Panc1 (cell line): ENCODE results near the gene EMX1. TPM values are rescaled to one million over a fixed set of nuclear protein-coding genes. Genes with fewer than 3 reads are reported as not detected.

ENCODE experiments used
- ATAC-seq: fragments of 200-7000 bp; cut with Tn5 transposase; 2 replicates; pipeline ENCODE4 v1.9.1; 2020; ENCODE audit warnings: mild to moderate bottlenecking, moderate library complexity
- BruUV-seq: library from RNA; stranded (reverse); fragments of 400-500 nt; replicated peaks from 2 replicates; lab custom pipeline; 2021; lab: Mats Ljungman, UMichigan
- CTCF ChIA-PET: fragments of 300-600 bp; sonication (Branson Sonifier 250); formaldehyde crosslinking; loops from one replicate; lab custom pipeline; 2022; ENCODE audit warnings: antibody characterized with exemption; lab: Charles Lee
- POLR2A ChIA-PET: fragments of 300-600 bp; sonication (Branson Sonifier 250); formaldehyde crosslinking; loops from one replicate; lab custom pipeline; 2022; ENCODE audit warnings: antibody characterized with exemption; lab: Charles Lee
- DNase-seq: peaks from one replicate; pipeline ENCODE4 v3.0.0-alpha.2; 2010; ENCODE audit warnings: low read depth, low spot score
- H3K27ac ChIP-seq: 2 replicates; pipeline ENCODE4 v1.5.1; 2011; ENCODE audit warnings: mild to moderate bottlenecking, low read length, inconsistent platforms
- H3K27me3 ChIP-seq: fragments of 200-500 bp; sonication (Bioruptor generic); 2 replicates; pipeline ENCODE4 v1.6.0; 2014; ENCODE audit warnings: low read length, inconsistent platforms; ENCODE audit not compliant: control insufficient read depth, insufficient read depth
- H3K36me3 ChIP-seq: fragments of 200-500 bp; sonication (Bioruptor generic); 2 replicates; pipeline ENCODE4 v1.5.1; 2014; ENCODE audit warnings: inconsistent platforms, mild to moderate bottlenecking, low read length, moderate library complexity; ENCODE audit not compliant: control insufficient read depth, insufficient read depth
- H3K4me1 ChIP-seq: 2 replicates; pipeline ENCODE4 v1.5.1; 2011; ENCODE audit warnings: inconsistent platforms, mild to moderate bottlenecking, low read length, moderate library complexity; ENCODE audit not compliant: control insufficient read depth, insufficient read depth
- H3K4me3 ChIP-seq, 2 experiments: 2 replicates each; pipeline ENCODE4 v1.5.1; 2011 to 2012; ENCODE audit warnings: low read depth in 2 of 2, low read length in 2 of 2, mild to moderate bottlenecking in 2 of 2, inconsistent platforms in 1 of 2, moderate library complexity in 1 of 2
- H3K9me3 ChIP-seq: fragments of 200-500 bp; sonication (Bioruptor generic); 2 replicates; pipeline ENCODE4 v1.5.1; 2014; ENCODE audit warnings: low read depth, mild to moderate bottlenecking, inconsistent platforms, low read length, moderate library complexity; ENCODE audit not compliant: control insufficient read depth, insufficient read depth
- CTCF ChIP-seq: fragments of 450-650 bp; IDR thresholded peaks from 2 replicates; pipeline ENCODE4 v1.5.1; 2017; ENCODE audit warnings: mild to moderate bottlenecking
- POLR2AphosphoS5 ChIP-seq: IDR thresholded peaks from 2 replicates; pipeline ENCODE4 v1.6.1; 2012; ENCODE audit warnings: mild to moderate bottlenecking, low read depth, low read length, moderate library complexity
- SIN3A ChIP-seq: IDR thresholded peaks from 2 replicates; pipeline ENCODE4 v1.6.1; 2012; ENCODE audit warnings: low read depth, mild to moderate bottlenecking, low read length, moderate library complexity, borderline replicate concordance; ENCODE audit not compliant: insufficient read depth
- TCF7L2 ChIP-seq: IDR thresholded peaks from 2 replicates; pipeline ENCODE4 v1.6.1; 2011; ENCODE audit warnings: mild to moderate bottlenecking, low read depth, low read length, inconsistent platforms
- in situ Hi-C: cut with HindIII; loops from 2 replicates; pipeline ENCODE4 v1.10.0; 2016; ENCODE audit warnings: low sequenced_read_pairs, low pct_unique_long_range_greater_than_20kb
- intact Hi-C: fragments of 100-400 bp; cut with micrococcal nuclease; formaldehyde crosslinking; loops from one replicate; pipeline ENCODE4 v1.10.0; 2022; ENCODE audit not compliant: unreplicated experiment
- total RNA-seq: library from RNA; stranded (reverse); gene quantifications from one replicate; pipeline ENCODE4 v1.2.1, GENCODE V29; 2021; ENCODE audit not compliant: unreplicated experiment
- TF ChIP-seq, protein P1 (sequence below), 2 experiments: IDR thresholded peaks; 2 replicates each; pipeline ENCODE4 v1.6.1; 2011 to 2012; ENCODE audit warnings: low read depth in 2 of 2, control low read depth in 1 of 2, low read length in 1 of 2, mild to moderate bottlenecking in 1 of 2, moderate library complexity in 1 of 2; ENCODE audit not compliant: insufficient read depth in 1 of 2

The EMX1 gene
- total RNA-seq, 1 experiment from 2014 or later = 0.36 TPM

GRCh38 chr2:72973566-72974435, 56.5 kb downstream of the EMX1 start:
- Histone ChIP-seq H3K27me3 (no peaks in the 10 kb centered on the region), H3K36me3 (no peaks in the 10 kb centered on the region), H3K9me3 (no peaks in the 10 kb centered on the region), H3K4me3 (no peak overlapping the region), H3K4me1 (no peaks in the 10 kb centered on the region), H3K27ac (no peak overlapping the region)
- CTCF ChIA-PET = interaction anchor here (0.6 to 2.7 kb wide), 5 partner anchors 10 to 244 kb away, joined by 3 to 30 read pairs (median 4); no protein-coding TSS in a partner anchor
- TF ChIP-seq TCF7L2 (no peak), SIN3A (no peak), POLR2AphosphoS5 (no peak), CTCF (peak; percentile 93)
- TF ChIP-seq, protein P1, sequence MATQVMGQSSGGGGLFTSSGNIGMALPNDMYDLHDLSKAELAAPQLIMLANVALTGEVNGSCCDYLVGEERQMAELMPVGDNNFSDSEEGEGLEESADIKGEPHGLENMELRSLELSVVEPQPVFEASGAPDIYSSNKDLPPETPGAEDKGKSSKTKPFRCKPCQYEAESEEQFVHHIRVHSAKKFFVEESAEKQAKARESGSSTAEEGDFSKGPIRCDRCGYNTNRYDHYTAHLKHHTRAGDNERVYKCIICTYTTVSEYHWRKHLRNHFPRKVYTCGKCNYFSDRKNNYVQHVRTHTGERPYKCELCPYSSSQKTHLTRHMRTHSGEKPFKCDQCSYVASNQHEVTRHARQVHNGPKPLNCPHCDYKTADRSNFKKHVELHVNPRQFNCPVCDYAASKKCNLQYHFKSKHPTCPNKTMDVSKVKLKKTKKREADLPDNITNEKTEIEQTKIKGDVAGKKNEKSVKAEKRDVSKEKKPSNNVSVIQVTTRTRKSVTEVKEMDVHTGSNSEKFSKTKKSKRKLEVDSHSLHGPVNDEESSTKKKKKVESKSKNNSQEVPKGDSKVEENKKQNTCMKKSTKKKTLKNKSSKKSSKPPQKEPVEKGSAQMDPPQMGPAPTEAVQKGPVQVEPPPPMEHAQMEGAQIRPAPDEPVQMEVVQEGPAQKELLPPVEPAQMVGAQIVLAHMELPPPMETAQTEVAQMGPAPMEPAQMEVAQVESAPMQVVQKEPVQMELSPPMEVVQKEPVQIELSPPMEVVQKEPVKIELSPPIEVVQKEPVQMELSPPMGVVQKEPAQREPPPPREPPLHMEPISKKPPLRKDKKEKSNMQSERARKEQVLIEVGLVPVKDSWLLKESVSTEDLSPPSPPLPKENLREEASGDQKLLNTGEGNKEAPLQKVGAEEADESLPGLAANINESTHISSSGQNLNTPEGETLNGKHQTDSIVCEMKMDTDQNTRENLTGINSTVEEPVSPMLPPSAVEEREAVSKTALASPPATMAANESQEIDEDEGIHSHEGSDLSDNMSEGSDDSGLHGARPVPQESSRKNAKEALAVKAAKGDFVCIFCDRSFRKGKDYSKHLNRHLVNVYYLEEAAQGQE (IDR thresholded peaks at IDR 0.05; ENCODE audit: insufficient read depth in 1 of 2, low read depth in 2 of 2, low read length in 1 of 2) = no peak
- intact Hi-C loops = no loop called here
- POLR2A ChIA-PET = no interaction called here
- ATAC-seq (peak; percentile 92), DNase-seq (peak; percentile 46)
- no TSS peak for BruUV-seq
- in situ Hi-C loops = no loop called here

DNA sequence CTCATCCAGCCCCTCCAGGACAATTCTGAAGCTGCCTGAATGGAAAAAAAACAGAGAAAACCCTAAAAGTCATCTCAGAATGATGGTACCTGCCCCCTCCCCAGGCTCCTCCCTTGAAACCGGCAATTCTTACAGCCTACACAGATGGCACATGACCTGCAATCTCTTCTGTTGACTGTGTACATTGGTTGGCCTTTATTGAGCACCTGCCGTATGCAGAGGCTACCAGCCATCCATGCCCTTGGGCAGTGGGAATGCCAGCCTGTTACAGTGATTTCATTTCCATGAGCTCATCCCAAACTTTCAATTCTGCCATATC, 57.1 kb downstream of the EMX1 start:
- POLR2A ChIA-PET = no interaction called here
- intact Hi-C loops = no loop called here
- H3K27ac ChIP-seq = no peak overlapping the region
- no peak overlapping the region for H3K4me3 ChIP-seq
- no peaks in the 10 kb centered on the region for H3K36me3 ChIP-seq
- H3K4me1 ChIP-seq = no peaks in the 10 kb centered on the region
- ATAC-seq (no peak), DNase-seq (no peak)
- no peaks in the 10 kb centered on the region for H3K9me3 ChIP-seq
- TF ChIP-seq CTCF = no peak
- BruUV-seq = no TSS peak
- in situ Hi-C loops = no loop called here
- H3K27me3 ChIP-seq = no peaks in the 10 kb centered on the region
- CTCF ChIA-PET = interaction anchor here (0.7 to 2.7 kb wide), 4 partner anchors 11 to 206 kb away, joined by 3 to 30 read pairs (median 4); no protein-coding TSS in a partner anchor
